ENCODE data around the gene PPP1R1B. TPM values are rescaled to one million over a fixed set of nuclear protein-coding genes. Genes with fewer than 3 reads are reported as not detected.

PPP1R1B gene
- total RNA-seq, 4 donors from 2014 or later = 1.5 to 5.1 TPM; not detected in 2

GRCh38 chr17:39629898-39630297, 3.1 kb downstream of the PPP1R1B start:
- H3K4me1 ChIP-seq = peaks cover 4 to 8% of the 10 kb centered on the region in 2 donors
- no peak for DNase-seq
- H3K9me3 ChIP-seq = no peaks in the 10 kb centered on the region
- H3K27ac ChIP-seq = no peak overlapping the region
- no peak for TF ChIP-seq POLR2A (IDR thresholded peaks at IDR 0.05)
- TF ChIP-seq CTCF (IDR thresholded peaks at IDR 0.05 in 4 of 5, conservative IDR thresholded peaks at IDR 0.05 in 1 of 5) = no peak
- no peak for ATAC-seq
- in situ Hi-C loops (cut with MboI; ENCODE audit: low sequenced_read_pairs in 4 of 4) (loop anchor here in 3 of 4 donors (10.0 kb wide), 2 partner anchors 75 to 125 kb away; no protein-coding TSS in a partner anchor), intact Hi-C loops (cut with DNase I; ENCODE audit: low total_unique reads) (no loop called here)
- H3K4me3 ChIP-seq = no peak overlapping the region
- H3K27me3 ChIP-seq = peaks cover 30 to 34% (median 32%) of the 10 kb centered on the region in 3 donors
- no peaks in the 10 kb centered on the region for H3K36me3 ChIP-seq

GRCh38 chr17:39631403-39631802, 4.7 kb downstream of the PPP1R1B start:
- DNase-seq (no peak), ATAC-seq (no peak)
- in situ Hi-C loops (cut with MboI; ENCODE audit: low sequenced_read_pairs in 4 of 4) = no loop called here
- Histone ChIP-seq H3K4me1 (peaks cover 7 to 15% of the 10 kb centered on the region in 2 donors), H3K27ac (no peak overlapping the region), H3K27me3 (peaks cover 16 to 21% (median 21%) of the 10 kb centered on the region in 3 donors), H3K36me3 (no peaks in the 10 kb centered on the region), H3K9me3 (no peaks in the 10 kb centered on the region), H3K4me3 (no peak overlapping the region)
- TF ChIP-seq CTCF (IDR thresholded peaks at IDR 0.05 in 4 of 5, conservative IDR thresholded peaks at IDR 0.05 in 1 of 5) (no peak), POLR2A (IDR thresholded peaks at IDR 0.05) (no peak)
- intact Hi-C loops (cut with DNase I; ENCODE audit: low total_unique reads) = no loop called here

GRCh38 chr17:39632153-39632941, 5.6 kb downstream of the PPP1R1B start:
- Histone ChIP-seq H3K27ac (no peak overlapping the region), H3K9me3 (no peaks in the 10 kb centered on the region), H3K4me1 (peaks cover 7 to 13% of the 10 kb centered on the region in 2 donors), H3K4me3 (no peak overlapping the region), H3K36me3 (no peaks in the 10 kb centered on the region), H3K27me3 (peaks cover 7 to 12% (median 11%) of the 10 kb centered on the region in 3 donors)
- in situ Hi-C loops (cut with MboI; ENCODE audit: low sequenced_read_pairs in 4 of 4) (no loop called here), intact Hi-C loops (cut with DNase I; ENCODE audit: low total_unique reads) (no loop called here)
- DNase-seq (no peak), ATAC-seq (no peak)
- TF ChIP-seq POLR2A (IDR thresholded peaks at IDR 0.05) (no peak), CTCF (IDR thresholded peaks at IDR 0.05 in 4 of 5, conservative IDR thresholded peaks at IDR 0.05 in 1 of 5) (no peak)

GRCh38 chr17:39633570-39634183, 6.9 kb downstream of the PPP1R1B start:
- TF ChIP-seq CTCF (IDR thresholded peaks at IDR 0.05 in 4 of 5, conservative IDR thresholded peaks at IDR 0.05 in 1 of 5) (no peak), POLR2A (IDR thresholded peaks at IDR 0.05) (no peak)
- intact Hi-C loops (cut with DNase I; ENCODE audit: low total_unique reads) (no loop called here), in situ Hi-C loops (cut with MboI; ENCODE audit: low sequenced_read_pairs in 4 of 4) (no loop called here)
- DNase-seq (no peak), ATAC-seq (no peak)
- no peaks in the 10 kb centered on the region for H3K9me3 ChIP-seq
- H3K27me3 ChIP-seq = no peaks in the 10 kb centered on the region
- H3K4me3 ChIP-seq = no peak overlapping the region
- peaks cover 19 to 23% of the 10 kb centered on the region in 2 donors for H3K4me1 ChIP-seq
- no peaks in the 10 kb centered on the region for H3K36me3 ChIP-seq
- no peak overlapping the region for H3K27ac ChIP-seq

All from gastrocnemius medialis (tissue), 4 donors.